Effector CD8-positive, alpha-beta T cell (primary cell): ENCODE measurements around the gene KIF3B.
"Not testable (repeated sequence)": the region's sequence is repeated elsewhere in the genome, so short reads cannot be mapped to it uniquely, and the experiment has no call there.

Experiments used
- DNase-seq: peaks from one replicate; lab custom pipeline; 2025; lab: John Stamatoyannopoulos, UW
- total RNA-seq, 4 experiments: gene quantifications; one replicate each; lab custom pipeline; 2026; lab: John Stamatoyannopoulos, UW

KIF3B gene
- total RNA-seq, result 83.0 to 97.3 (median 89.7) reads per million in 4 experiments

- DNase-seq, result peak; percentile 72
These were observed at the start of gene KIF3B for GRCh38 chr20:32277361-32278198. TSS of gene KIF3B (plus strand) at chr20:32277651. CDS start at chr20:32309778, 32,127 bp downstream.

- no peak for DNase-seq
These were observed 49.4 kb upstream of the KIF3B start for GRCh38 chr20:32227744-32228688.

- no peak for DNase-seq
These were observed 48.2 kb upstream of the KIF3B start for GRCh38 chr20:32229251-32229747.

GRCh38 chr20:32230707-32231106 is 46.7 kb upstream of the KIF3B start:
- no peak for DNase-seq

GRCh38 chr20:32231245-32231644 is 46.2 kb upstream of the KIF3B start:
- no peak for DNase-seq

GRCh38 chr20:32231847-32232246 is 45.6 kb upstream of the KIF3B start:
- DNase-seq, result no peak

GRCh38 chr20:32232326-32232886 is 45.0 kb upstream of the KIF3B start:
- DNase-seq, result no peak

GRCh38 chr20:32233286-32233685 is 44.2 kb upstream of the KIF3B start:
- no peak for DNase-seq

GRCh38 chr20:32234135-32234808 is 43.2 kb upstream of the KIF3B start:
- no peak for DNase-seq

- DNase-seq, result no peak
These were observed 42.0 kb upstream of the KIF3B start for GRCh38 chr20:32235331-32236047.

- DNase-seq, result no peak
These were observed 41.4 kb upstream of the KIF3B start for GRCh38 chr20:32236048-32236533.

GRCh38 chr20:32236819-32237218 is 40.6 kb upstream of the KIF3B start:
- no peak for DNase-seq

- no peak for DNase-seq
These were observed 40.0 kb upstream of the KIF3B start for GRCh38 chr20:32237419-32237818.

GRCh38 chr20:32238483-32239425 is 38.7 kb upstream of the KIF3B start:
- no peak for DNase-seq

- DNase-seq, result no peak
These were observed 37.2 kb upstream of the KIF3B start for GRCh38 chr20:32240205-32240604.

- DNase-seq, result no peak
These were observed 35.6 kb upstream of the KIF3B start for GRCh38 chr20:32241807-32242206.

- no peak for DNase-seq
These were observed 33.2 kb upstream of the KIF3B start for GRCh38 chr20:32244150-32244823.

- DNase-seq, result no peak
These were observed 32.5 kb upstream of the KIF3B start for GRCh38 chr20:32244959-32245358.

GRCh38 chr20:32246208-32246607 is 31.2 kb upstream of the KIF3B start:
- not testable (repeated sequence) for DNase-seq
